GM21576 (cell line): Measurements from ENCODE around the gene SYCN.

Experiments used
- ATAC-seq: cut with Tn5 transposase; IDR thresholded peaks from one replicate; pipeline ENCODE4 v1.9.1; 2021; ENCODE audit warnings: mild to moderate bottlenecking, moderate library complexity; ENCODE audit not compliant: unreplicated experiment

Gene SYCN

GRCh38 chr19:39156326-39157230 lies 47.5 kb downstream of the SYCN start:
- no peak for ATAC-seq

DNA sequence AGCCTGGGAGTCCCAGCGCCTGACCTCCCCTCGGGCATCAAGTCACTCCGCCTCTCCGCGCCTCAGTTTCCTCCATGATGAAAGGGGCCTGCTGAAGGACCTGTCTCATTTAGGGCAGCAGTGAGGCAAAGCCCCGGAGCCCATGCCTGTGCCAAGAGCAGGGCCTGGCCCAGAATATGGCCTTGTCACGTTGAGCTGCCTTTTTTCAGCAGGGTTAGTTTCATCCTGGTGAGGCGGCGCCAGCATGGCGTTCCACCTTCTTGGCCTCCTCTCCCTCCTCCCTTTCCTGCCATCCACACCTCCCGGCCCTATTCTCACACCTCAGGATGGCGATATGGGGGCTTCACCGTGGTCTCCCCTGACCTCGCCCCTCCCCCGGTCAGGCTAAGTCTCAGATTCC lies 48.3 kb downstream of the SYCN start:
- ATAC-seq: no peak

DNA sequence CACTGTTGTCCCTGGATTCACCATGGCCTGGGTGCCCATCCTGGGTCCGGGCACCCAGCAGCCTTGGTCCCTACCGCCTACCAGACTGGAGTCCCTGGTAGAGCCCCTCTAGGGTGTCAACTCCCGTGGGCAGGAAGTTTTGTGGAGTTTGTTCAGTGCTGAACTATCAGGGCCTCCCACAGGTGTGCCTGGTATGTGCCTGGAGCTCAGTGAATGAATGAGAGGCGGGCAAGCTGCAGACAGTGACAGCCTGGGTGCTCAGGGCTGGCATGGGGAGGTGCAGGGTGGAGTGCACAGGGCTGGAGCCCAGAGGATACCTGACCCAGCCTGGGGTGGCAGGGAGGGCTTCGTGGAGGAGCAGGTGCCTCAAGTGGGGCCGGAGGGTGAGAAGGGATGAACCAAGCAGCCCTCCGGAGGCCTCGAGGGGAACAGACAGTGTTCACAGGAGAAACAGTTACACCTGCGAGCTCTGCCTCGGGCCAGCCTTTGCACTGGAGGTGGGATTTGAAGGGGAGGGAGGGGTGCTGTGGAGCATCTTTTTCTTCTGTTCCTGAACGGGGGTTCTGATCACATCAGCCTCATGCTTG lies 48.9 kb downstream of the SYCN start:
- no peak for ATAC-seq

- ATAC-seq: no peak
Observed at GRCh38 chr19:39154629-39155100, 49.4 kb downstream of the SYCN start.

DNA sequence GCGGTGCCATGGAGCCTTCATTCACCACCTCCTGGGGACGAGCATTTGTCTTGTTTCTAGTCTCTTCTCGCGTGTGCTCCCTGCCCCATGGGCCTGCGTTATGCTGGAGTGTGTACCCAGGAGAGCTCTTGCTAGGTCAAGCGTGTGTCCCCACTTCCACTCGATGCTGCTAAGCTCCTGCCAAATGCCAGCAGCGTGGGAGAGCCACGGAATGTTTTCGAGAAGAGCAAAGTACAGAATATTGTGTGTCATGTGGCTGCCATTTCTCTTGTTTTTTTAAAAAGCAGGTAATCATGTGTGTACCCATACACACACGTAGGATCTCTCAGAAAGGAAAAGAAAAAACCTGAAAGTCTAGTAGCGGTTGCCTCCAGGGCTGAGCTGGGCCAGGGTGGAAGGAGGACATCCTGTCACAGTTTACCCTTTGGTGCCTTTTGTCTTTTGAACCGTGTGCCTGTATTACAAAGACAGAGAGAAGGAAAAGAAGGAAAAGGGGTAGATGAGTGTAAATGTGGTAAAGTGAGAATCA lies 49.9 kb downstream of the SYCN start:
- ATAC-seq: no peak
